GM18867 (cell line): ENCODE measurements around the gene SLA2.
"Not testable (repeated sequence)": the region's sequence is repeated elsewhere in the genome, so short reads cannot be mapped to it uniquely, and the experiment has no call there.

ENCODE experiments used
- ATAC-seq: cut with Tn5 transposase; IDR thresholded peaks from one replicate; pipeline ENCODE4 v1.9.1; 2021; ENCODE audit warnings: mild to moderate bottlenecking, moderate library complexity; ENCODE audit not compliant: unreplicated experiment

The SLA2 gene

DNA sequence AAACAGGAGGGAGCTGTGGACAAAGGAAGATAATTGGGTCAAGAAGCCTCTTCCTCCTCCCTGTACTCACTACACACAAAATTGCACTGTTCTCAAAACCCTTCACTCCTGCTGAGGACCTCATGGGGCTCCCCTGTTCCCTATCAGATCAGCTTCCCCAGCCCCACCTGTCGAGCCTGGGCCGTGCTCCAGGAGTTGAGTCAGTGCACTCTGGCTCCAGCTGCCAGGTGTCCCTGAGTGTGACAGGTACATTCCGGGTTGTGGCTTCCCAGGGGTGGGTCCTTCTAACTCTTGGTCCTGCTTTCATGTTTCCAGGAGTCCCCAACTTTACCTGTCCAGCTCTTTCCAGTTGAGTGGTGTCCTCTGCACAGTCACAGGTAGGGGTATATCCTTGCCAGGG, 32.0 kb downstream of the SLA2 start:
- ATAC-seq: no peak

DNA sequence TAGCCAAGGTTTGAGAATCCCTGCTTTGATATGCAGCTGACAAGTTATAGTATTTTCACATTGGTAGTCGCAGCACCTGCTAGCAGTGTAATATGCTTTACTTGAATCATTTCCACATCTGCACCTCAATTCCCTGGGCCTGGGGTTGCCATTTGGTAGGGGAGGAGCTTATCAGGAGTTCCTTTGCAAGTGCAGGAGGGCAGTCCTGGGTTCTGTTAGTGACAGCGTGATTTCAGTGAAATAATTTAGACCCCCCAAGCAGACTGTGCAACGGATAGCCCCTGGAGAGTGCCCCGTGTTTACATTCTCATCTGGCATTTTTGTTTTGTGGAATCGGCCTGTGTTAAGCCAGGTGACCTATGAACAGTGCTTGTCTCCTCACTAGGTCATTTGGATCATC, 34.4 kb downstream of the SLA2 start:
- no peak for ATAC-seq

DNA sequence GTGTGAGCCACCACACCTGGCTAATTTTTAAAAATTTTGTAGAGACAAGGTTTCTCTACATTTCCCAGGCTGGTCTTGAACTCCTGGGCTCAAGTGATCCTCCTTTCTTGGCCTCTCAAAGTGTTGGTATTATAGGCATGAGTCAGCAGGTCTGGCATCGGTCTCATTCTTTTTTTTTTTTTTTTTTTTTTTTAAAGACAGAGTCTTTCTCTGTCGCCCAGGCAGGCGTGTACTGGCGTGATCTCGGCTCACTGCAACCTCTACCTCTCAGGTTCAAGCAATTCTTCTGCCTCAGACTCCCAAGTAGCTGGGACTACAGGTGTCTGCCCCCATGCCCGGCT, 37.6 kb downstream of the SLA2 start:
- ATAC-seq: not testable (repeated sequence)

- no peak for ATAC-seq
These were observed 38.2 kb downstream of the SLA2 start for GRCh38 chr20:36607586-36608387.

DNA sequence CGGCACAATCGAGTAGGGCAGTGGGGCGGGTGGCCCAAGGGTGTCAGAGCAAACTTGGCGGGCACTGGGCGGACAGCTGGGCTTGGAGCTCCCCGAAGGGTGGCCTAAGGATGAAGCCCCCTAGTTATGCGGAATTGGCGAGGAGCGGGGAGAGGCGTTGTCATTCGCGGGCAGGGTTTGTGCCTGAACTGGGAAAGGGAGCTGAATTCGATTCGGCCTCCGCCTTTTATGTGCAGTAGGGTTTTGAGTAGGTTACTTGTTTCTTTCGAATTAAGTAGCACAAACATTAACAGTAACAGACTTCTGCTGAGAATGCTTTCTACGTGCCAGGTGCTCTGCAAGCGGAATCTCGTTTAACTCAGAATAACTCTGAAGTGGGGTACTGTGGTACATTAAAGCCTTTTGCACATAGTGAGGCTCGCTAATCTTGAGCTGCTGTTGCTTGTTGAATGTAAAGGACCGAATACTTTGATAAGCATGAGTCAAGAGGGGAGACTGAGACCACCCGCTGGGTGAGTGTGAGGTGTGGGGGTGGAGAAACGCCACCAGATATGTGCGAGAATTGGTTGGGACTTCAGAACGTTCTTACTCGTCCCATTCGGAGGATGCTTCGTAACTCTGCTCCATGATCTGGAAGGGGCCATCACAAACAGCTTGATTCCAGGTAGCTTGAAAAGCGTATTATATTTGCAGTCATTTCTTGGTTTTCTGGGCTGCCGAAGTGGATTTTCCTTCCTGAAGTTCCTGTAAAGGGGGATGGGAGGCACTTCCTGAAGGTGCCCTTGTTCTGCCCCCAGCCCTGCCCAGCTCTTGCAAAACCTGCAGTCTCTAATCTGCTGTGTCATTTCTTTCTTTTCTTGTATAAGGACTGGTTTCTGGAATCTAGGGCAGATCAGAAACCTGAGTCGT, 39.6 kb downstream of the SLA2 start:
- ATAC-seq: no peak

- peak; percentile 82 for ATAC-seq
These were observed 40.4 kb downstream of the SLA2 start, which contains the start of gene RAB5IF for GRCh38 chr20:36605399-36606157. TSS of gene RAB5IF (plus strand) at chr20:36605779. CDS start at chr20:36605952, 173 bp downstream.

DNA sequence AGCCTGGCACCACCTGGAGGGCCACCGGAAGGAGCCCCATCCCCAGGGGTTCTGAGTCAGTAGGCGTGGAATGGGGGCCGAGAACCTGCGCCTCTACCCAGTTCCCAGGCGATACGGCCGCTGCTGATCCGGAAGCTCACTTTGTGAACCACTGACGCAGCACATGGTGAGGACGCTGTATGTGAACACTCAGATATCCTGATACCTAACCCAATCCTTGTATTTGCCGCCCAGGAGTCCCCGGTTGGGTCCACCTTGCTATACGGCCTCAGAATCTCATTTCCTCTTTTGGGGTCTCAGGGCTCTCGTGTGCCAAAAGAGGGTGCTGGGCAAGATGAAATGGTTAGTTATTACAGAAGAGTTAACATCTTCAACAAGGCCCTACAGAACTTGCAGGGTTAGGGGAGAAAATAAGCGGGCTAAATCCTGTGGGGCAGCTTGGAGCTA, 41.0 kb downstream of the SLA2 start:
- ATAC-seq: peak; percentile 24

- ATAC-seq: no peak
These were observed 44.5 kb downstream of the SLA2 start for GRCh38 chr20:36601540-36601939.

- no peak for ATAC-seq
These were observed 46.1 kb downstream of the SLA2 start for GRCh38 chr20:36599912-36600345.

- ATAC-seq: no peak
These were observed 52.6 kb downstream of the SLA2 start for GRCh38 chr20:36593347-36593929.

- no peak for ATAC-seq
These were observed 53.9 kb downstream of the SLA2 start for GRCh38 chr20:36591854-36592641.

- no peak for ATAC-seq
These were observed 54.7 kb downstream of the SLA2 start for GRCh38 chr20:36591281-36591680.

DNA sequence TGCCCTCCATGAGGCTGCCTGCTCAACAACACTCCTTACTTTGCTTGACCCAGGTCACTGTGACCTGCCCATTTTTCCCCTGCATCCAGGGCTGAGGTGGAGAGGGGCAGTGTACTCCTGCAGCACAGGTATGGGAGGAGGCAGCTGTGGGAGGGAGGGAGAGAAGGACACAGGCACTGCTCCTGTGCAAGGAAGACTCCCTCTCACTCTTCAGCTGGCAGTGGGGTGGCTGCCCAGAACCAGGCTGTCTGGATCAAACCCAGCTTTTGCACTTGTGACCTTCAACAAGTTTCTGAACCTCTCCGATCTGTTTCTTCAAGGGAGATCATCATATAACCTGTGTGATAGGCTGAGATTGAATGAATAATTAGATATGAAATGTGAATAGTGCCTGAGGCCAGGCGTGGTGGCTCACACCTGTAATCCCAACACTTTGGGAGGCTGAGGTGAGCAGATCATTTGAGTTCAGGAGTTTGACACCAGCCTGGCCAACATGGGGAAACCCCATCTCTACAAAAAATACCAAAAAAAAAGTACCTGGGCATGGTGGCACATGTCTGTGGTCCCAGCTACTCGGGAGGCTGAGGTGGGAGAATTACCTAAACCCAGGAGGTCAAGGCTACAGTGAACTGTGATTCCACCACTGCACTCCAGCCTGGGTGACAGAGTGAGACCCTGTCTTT, 58.5 kb downstream of the SLA2 start:
- ATAC-seq: no peak

GRCh38 chr20:36585410-36586125, 60.4 kb downstream of the SLA2 start:
- ATAC-seq: no peak

DNA sequence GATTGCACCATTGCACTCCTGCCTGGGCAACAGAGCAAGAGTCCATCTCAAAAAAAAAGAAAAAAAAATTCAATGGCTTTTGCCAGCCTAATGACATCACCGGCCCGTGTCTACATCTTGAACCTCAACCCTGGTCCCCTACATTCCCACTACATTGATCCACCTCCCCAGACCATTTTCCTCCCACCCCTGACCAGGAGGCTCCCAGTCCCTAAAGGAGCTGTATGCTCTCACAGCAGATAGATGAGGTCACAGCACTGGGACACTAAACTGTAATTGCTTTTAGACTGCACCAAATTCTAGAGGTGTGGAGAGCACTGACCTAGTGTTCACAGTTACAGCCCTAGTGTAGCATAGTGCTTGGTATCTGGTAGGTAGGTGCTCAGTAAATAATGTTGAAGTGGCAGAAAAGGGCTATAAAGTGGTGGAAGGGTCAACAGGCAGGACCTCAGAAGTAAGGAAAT, 61.9 kb downstream of the SLA2 start:
- no peak for ATAC-seq

DNA sequence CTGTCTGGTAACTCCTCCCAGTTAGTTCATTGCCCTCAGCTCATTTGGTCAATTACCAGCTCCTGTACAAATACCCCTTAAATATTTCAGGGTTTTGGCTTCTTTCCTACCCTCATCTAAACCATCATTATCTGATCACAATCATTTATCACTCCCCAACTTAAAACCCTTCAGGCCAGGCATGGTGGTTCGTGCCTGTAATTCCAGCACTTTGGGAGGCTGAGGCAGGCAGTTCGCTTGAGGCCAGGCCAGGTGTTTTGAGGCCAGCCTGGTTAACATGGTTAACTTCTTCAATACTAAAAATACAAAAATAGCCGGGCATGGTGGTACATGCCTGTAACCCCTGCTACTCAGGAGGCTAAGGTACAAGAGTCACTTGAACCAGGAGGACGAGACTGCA, 63.2 kb downstream of the SLA2 start:
- ATAC-seq: no peak

- no peak for ATAC-seq
These were observed 63.7 kb downstream of the SLA2 start for GRCh38 chr20:36582322-36582721.

GRCh38 chr20:36579996-36580545, 65.9 kb downstream of the SLA2 start:
- ATAC-seq: no peak
